K562 (cell line): ENCODE data around the gene IL33. TPM values are rescaled to one million over a fixed set of nuclear protein-coding genes. Genes with fewer than 3 reads are reported as not detected.

Experiments used
- polyA plus RNA-seq, 8 experiments: library from polyadenylated mRNA; depleted of rRNA in 4 of 8; stranded (reverse) in 5 of 8; unstranded in 3 of 8; fragments of >200 nt; fragmentation: Nextera tagmentation in 2 of 8; fragmentation: Illumina TruSeq in 1 of 8; extraction: Ambion mirVana in 2 of 8; extraction: Trizol in 1 of 8; gene quantifications; 2 replicates each; pipeline versions ENCODE4 v1.2.1 to v1.2.3, GENCODE V29; 2011 to 2014; ENCODE audit warnings: inconsistent platforms in 1 of 8, missing spikeins in 1 of 8
- total RNA-seq, 7 experiments: library from RNA; depleted of rRNA in 6 of 7; stranded (reverse); fragments of >200 nt in 6 of 7; fragmentation: Illumina TruSeq in 2 of 7; extraction: Trizol in 2 of 7; gene quantifications; 2 replicates each; pipeline versions ENCODE4 v1.2.1 to v1.2.3, GENCODE V29; 2011 to 2021; ENCODE audit warnings: low replicate concordance in 1 of 7

Gene IL33
- total and polyA plus RNA-seq, 9 of the 15 experiments (the other 6 are each of a cell fraction or from before 2014, with no cell fraction given) = not detected

Other genes with a start within 250 kb of the IL33 start
- 9.0 and 11.0 TPM in 2 replicates for gene RANBP6, start 200.2 kb upstream of the IL33 start, total RNA-seq (2014; rRNA removed)
- 19.9 and 20.3 TPM in 2 replicates for gene RANBP6, start 200.2 kb upstream of the IL33 start, total RNA-seq (2014; rRNA removed; fragmentation: Illumina TruSeq; extraction: Trizol)
- gene RANBP6, start 200.2 kb upstream of the IL33 start, total RNA-seq (2015; rRNA removed; fragmentation: Illumina TruSeq; extraction: Trizol) = 16.4 and 16.7 TPM in 2 replicates
- 11.5 and 11.7 TPM in 2 replicates for gene RANBP6, start 200.2 kb upstream of the IL33 start, total RNA-seq (2021)
- 15.2 and 18.3 TPM in 2 replicates for gene RANBP6, start 200.2 kb upstream of the IL33 start, polyA plus RNA-seq (2011; rRNA removed)
- 10.4 and 11.2 TPM in 2 replicates for gene RANBP6, start 200.2 kb upstream of the IL33 start, polyA plus RNA-seq (2014; fragmentation: Illumina TruSeq; extraction: Trizol)
- gene RANBP6, start 200.2 kb upstream of the IL33 start, polyA plus RNA-seq (2014; fragmentation: Nextera tagmentation; extraction: Ambion mirVana) = 10 to 100 TPM; 10.7 to 15.9 TPM
- 10.4 and 10.7 TPM in 2 replicates for gene RANBP6, start 200.2 kb upstream of the IL33 start, polyA plus RNA-seq (2014; rRNA removed)
- not detected in 2 replicates for gene TPD52L3, start 112.6 kb downstream of the IL33 start, total RNA-seq (2014; rRNA removed)
- not detected in 2 replicates for gene TPD52L3, start 112.6 kb downstream of the IL33 start, total RNA-seq (2014; rRNA removed; fragmentation: Illumina TruSeq; extraction: Trizol)
- gene TPD52L3, start 112.6 kb downstream of the IL33 start, total RNA-seq (2015; rRNA removed; fragmentation: Illumina TruSeq; extraction: Trizol) = not detected in 2 replicates
- not detected in 2 replicates for gene TPD52L3, start 112.6 kb downstream of the IL33 start, total RNA-seq (2021)
- not detected in 2 replicates for gene TPD52L3, start 112.6 kb downstream of the IL33 start, polyA plus RNA-seq (2011; rRNA removed)
- gene TPD52L3, start 112.6 kb downstream of the IL33 start, polyA plus RNA-seq (2014; fragmentation: Illumina TruSeq; extraction: Trizol) = not detected in 2 replicates
- gene TPD52L3, start 112.6 kb downstream of the IL33 start, polyA plus RNA-seq (2014; fragmentation: Nextera tagmentation; extraction: Ambion mirVana) = not detected
- gene TPD52L3, start 112.6 kb downstream of the IL33 start, polyA plus RNA-seq (2014; rRNA removed) = not detected in 2 replicates
- gene UHRF2, start 197.4 kb downstream of the IL33 start, total RNA-seq (2014; rRNA removed) = 17.8 and 20.8 TPM in 2 replicates
- gene UHRF2, start 197.4 kb downstream of the IL33 start, total RNA-seq (2014; rRNA removed; fragmentation: Illumina TruSeq; extraction: Trizol) = 23.7 and 25.2 TPM in 2 replicates
- gene UHRF2, start 197.4 kb downstream of the IL33 start, total RNA-seq (2015; rRNA removed; fragmentation: Illumina TruSeq; extraction: Trizol) = 20.2 and 21.0 TPM in 2 replicates
- gene UHRF2, start 197.4 kb downstream of the IL33 start, total RNA-seq (2021) = 19.4 and 20.3 TPM in 2 replicates
- gene UHRF2, start 197.4 kb downstream of the IL33 start, polyA plus RNA-seq (2011; rRNA removed) = 35.8 and 39.0 TPM in 2 replicates
- 17.2 and 20.1 TPM in 2 replicates for gene UHRF2, start 197.4 kb downstream of the IL33 start, polyA plus RNA-seq (2014; fragmentation: Illumina TruSeq; extraction: Trizol)
- gene UHRF2, start 197.4 kb downstream of the IL33 start, polyA plus RNA-seq (2014; fragmentation: Nextera tagmentation; extraction: Ambion mirVana) = 1 to 10 TPM; 5.6 to 7.6 TPM
- 19.0 and 20.7 TPM in 2 replicates for gene UHRF2, start 197.4 kb downstream of the IL33 start, polyA plus RNA-seq (2014; rRNA removed)